OCI-LY7 (cell line): ENCODE measurements around the gene MDGA2. TPM values are rescaled to one million over a fixed set of nuclear protein-coding genes. Genes with fewer than 3 reads are reported as not detected.

Source experiments
- BruUV-seq: library from RNA; stranded (reverse); fragments of 400-500 nt; replicated peaks from 2 replicates; lab custom pipeline; 2021; lab: Mats Ljungman, UMichigan
- CTCF ChIA-PET: fragments of 300-600 bp; sonication (Branson Sonifier 250); formaldehyde crosslinking; loops from one replicate; lab custom pipeline; 2022; ENCODE audit warnings: antibody characterized with exemption; ENCODE audit not compliant: unreplicated experiment; lab: Charles Lee
- POLR2A ChIA-PET: fragments of 300-600 bp; sonication (Branson Sonifier 250); formaldehyde crosslinking; loops from one replicate; lab custom pipeline; 2022; ENCODE audit warnings: antibody characterized with exemption; lab: Charles Lee
- DNase-seq: peaks from one replicate; pipeline ENCODE4 v3.0.0-alpha.2; 2015; ENCODE audit warnings: low spot score
- H2AFZ ChIP-seq: fragments of 200-600 bp; sonication (generic), shearing (Covaris generic); 2 replicates; pipeline ENCODE4 v1.6.1; 2014; ENCODE audit warnings: mild to moderate bottlenecking, antibody characterized with exemption, low read length, moderate library complexity
- H3K27ac ChIP-seq: fragments of 200-600 bp; sonication (generic); 2 replicates; pipeline ENCODE4 v1.5.1; 2014; ENCODE audit warnings: mixed run types, low read depth, mild to moderate bottlenecking, moderate library complexity, low read length, inconsistent platforms; ENCODE audit not compliant: poor library complexity, severe bottlenecking
- H3K36me3 ChIP-seq: fragments of 200-600 bp; sonication (generic); 2 replicates; pipeline ENCODE4 v1.6.1; 2014; ENCODE audit warnings: mild to moderate bottlenecking, antibody characterized with exemption, low read length, moderate library complexity, mixed read lengths; ENCODE audit not compliant: insufficient read depth
- H3K4me1 ChIP-seq: fragments of 200-600 bp; sonication (generic); 2 replicates; pipeline ENCODE4 v1.5.1; 2014; ENCODE audit warnings: mild to moderate bottlenecking, low read length; ENCODE audit not compliant: insufficient read depth, poor library complexity, severe bottlenecking
- H3K4me2 ChIP-seq: fragments of 200-600 bp; sonication (generic); 2 replicates; pipeline ENCODE4 v1.6.1; 2014; ENCODE audit warnings: mild to moderate bottlenecking, low read length
- H3K4me3 ChIP-seq: fragments of 200-600 bp; sonication (generic); 2 replicates; pipeline ENCODE4 v1.5.1; 2014; ENCODE audit warnings: mild to moderate bottlenecking, low read depth, low read length; ENCODE audit not compliant: poor library complexity, severe bottlenecking
- H3K79me2 ChIP-seq: fragments of 200-600 bp; sonication (generic); 2 replicates; pipeline ENCODE4 v1.6.1; 2016; ENCODE audit warnings: low read depth, mild to moderate bottlenecking, low read length, moderate library complexity, mixed read lengths; ENCODE audit not compliant: insufficient read depth
- H3K9me2 ChIP-seq: fragments of 200-600 bp; sonication (generic); 2 replicates; pipeline ENCODE4 v1.6.1; 2016; ENCODE audit warnings: mild to moderate bottlenecking, low read length, mixed read lengths; ENCODE audit not compliant: insufficient read depth
- H3K9me3 ChIP-seq: fragments of 200-600 bp; sonication (generic); 2 replicates; pipeline ENCODE4 v1.6.1; 2014; ENCODE audit warnings: mild to moderate bottlenecking, mixed run types, low read length, mixed read lengths
- H4K20me1 ChIP-seq: fragments of 200-600 bp; sonication (generic); 2 replicates; pipeline ENCODE4 v1.6.1; 2014; ENCODE audit warnings: mild to moderate bottlenecking, antibody characterized with exemption, low read length, moderate library complexity, mixed read lengths; ENCODE audit not compliant: insufficient read depth
- EZH2phosphoT487 ChIP-seq: fragments of 200-600 bp; sonication (generic); IDR thresholded peaks from 2 replicates; pipeline ENCODE4 v1.6.1; 2018; ENCODE audit warnings: low read depth, borderline replicate concordance, mild to moderate bottlenecking, mixed run types, antibody characterized with exemption, low read length, moderate library complexity, mixed read lengths
- intact Hi-C: fragments of 100-400 bp; cut with micrococcal nuclease; formaldehyde crosslinking; loops from one replicate; pipeline ENCODE4 v1.10.0; 2022; ENCODE audit not compliant: unreplicated experiment
- total RNA-seq, 2 experiments: library from RNA; depleted of rRNA in 1 of 2; stranded (reverse); fragments of >200 nt in 1 of 2; shearing (Covaris generic) in 1 of 2; gene quantifications; 2 replicates each; pipeline ENCODE4 v1.2.3, GENCODE V29; 2014 to 2022
- TF ChIP-seq, protein P1 (sequence below): fragments of 200-600 bp; sonication (generic); conservative IDR thresholded peaks from 2 replicates; pipeline ENCODE4 v1.5.1; 2014; ENCODE audit warnings: mild to moderate bottlenecking, antibody characterized with exemption, low read length, moderate library complexity, mixed read lengths

Gene MDGA2
- total RNA-seq, 2 experiments from 2014 or later = not detected

DNA sequence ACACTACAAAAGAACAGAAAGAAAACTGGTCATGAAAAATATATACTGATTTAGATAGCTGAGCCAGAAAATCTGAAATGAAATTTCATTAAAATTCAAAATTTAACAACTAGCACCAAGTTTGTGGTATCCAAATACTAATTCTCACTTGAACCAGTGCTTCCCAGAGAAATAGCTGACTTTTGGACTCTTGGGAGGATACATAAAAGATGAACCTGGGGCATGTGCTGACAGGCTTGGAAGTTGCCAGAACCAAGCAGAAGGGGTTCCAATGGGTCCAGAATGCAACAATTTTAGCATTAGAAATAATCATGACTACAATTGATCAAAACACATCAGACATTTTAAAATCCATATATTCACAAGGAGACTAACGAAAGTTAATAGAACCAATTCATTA lies 175.0 kb downstream of the MDGA2 start:
- TF ChIP-seq, protein P1, sequence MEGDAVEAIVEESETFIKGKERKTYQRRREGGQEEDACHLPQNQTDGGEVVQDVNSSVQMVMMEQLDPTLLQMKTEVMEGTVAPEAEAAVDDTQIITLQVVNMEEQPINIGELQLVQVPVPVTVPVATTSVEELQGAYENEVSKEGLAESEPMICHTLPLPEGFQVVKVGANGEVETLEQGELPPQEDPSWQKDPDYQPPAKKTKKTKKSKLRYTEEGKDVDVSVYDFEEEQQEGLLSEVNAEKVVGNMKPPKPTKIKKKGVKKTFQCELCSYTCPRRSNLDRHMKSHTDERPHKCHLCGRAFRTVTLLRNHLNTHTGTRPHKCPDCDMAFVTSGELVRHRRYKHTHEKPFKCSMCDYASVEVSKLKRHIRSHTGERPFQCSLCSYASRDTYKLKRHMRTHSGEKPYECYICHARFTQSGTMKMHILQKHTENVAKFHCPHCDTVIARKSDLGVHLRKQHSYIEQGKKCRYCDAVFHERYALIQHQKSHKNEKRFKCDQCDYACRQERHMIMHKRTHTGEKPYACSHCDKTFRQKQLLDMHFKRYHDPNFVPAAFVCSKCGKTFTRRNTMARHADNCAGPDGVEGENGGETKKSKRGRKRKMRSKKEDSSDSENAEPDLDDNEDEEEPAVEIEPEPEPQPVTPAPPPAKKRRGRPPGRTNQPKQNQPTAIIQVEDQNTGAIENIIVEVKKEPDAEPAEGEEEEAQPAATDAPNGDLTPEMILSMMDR = no peak
- TF ChIP-seq EZH2phosphoT487 = no peak
- no peaks in the 10 kb centered on the region for H3K36me3 ChIP-seq
- ChIA-PET CTCF (no interaction called here), POLR2A (no interaction called here)
- H3K4me1 ChIP-seq = no peaks in the 10 kb centered on the region
- H3K9me3 ChIP-seq = no peaks in the 10 kb centered on the region
- intact Hi-C loops = no loop called here
- no peak overlapping the region for H3K4me3 ChIP-seq
- H2AFZ ChIP-seq = no peak overlapping the region
- no peak overlapping the region for H3K27ac ChIP-seq
- no peaks in the 10 kb centered on the region for H4K20me1 ChIP-seq
- no TSS peak for BruUV-seq
- no peak for DNase-seq
- H3K4me2 ChIP-seq = no peak overlapping the region
- H3K9me2 ChIP-seq = no peaks in the 10 kb centered on the region
- H3K79me2 ChIP-seq = no peaks in the 10 kb centered on the region

DNA sequence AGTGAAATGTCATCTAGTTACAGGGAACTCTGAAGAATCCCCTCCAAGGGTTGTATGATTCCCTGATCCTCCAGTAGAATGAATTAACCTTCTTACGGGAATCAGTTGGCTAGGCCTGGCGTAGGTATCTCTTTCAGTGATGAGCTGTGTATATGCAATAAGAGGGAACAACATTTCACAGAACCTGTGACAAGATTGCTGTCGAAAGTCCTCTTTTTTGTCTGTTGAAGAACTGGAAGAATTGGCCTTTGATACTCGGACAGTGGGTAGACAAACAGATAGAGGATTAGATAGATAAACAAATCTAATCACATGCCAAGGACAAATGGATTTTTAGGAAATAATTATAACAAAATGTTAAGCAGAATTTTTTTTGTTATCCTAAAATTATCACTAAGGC lies 184.6 kb downstream of the MDGA2 start:
- BruUV-seq = no TSS peak
- Histone ChIP-seq H3K79me2 (no peaks in the 10 kb centered on the region), H2AFZ (no peak overlapping the region), H3K27ac (no peak overlapping the region), H3K4me1 (no peaks in the 10 kb centered on the region), H3K4me2 (no peak overlapping the region), H4K20me1 (no peaks in the 10 kb centered on the region), H3K36me3 (no peaks in the 10 kb centered on the region), H3K9me2 (no peaks in the 10 kb centered on the region), H3K4me3 (no peak overlapping the region), H3K9me3 (no peaks in the 10 kb centered on the region)
- POLR2A ChIA-PET = no interaction called here
- CTCF ChIA-PET = no interaction called here
- intact Hi-C loops = no loop called here
- no peak for DNase-seq
- TF ChIP-seq EZH2phosphoT487 = no peak
- TF ChIP-seq, protein P1 = no peak

DNA sequence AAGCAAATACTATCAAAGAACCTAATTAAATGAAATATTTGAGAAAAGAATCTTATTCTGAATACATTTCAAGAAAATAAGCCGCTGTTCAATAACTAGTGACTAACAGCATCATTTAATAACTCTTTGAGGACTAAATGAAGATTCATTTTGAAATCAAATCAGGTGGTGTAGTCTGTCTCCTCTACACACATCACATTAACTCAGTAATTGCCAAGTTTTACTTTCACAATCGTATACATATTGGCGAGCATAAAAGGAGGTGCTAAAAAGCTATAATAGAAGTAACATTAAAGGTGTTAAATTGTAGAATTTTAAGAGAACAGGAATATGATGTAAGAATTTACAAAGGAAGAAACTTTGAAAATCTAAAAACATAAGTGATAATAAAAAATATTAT lies 185.1 kb downstream of the MDGA2 start:
- Histone ChIP-seq H3K36me3 (no peaks in the 10 kb centered on the region), H3K79me2 (no peaks in the 10 kb centered on the region), H3K4me1 (no peaks in the 10 kb centered on the region), H4K20me1 (no peaks in the 10 kb centered on the region), H3K9me2 (no peaks in the 10 kb centered on the region), H2AFZ (no peak overlapping the region), H3K4me3 (no peak overlapping the region), H3K27ac (no peak overlapping the region), H3K4me2 (no peak overlapping the region), H3K9me3 (no peaks in the 10 kb centered on the region)
- CTCF ChIA-PET = no interaction called here
- TF ChIP-seq, protein P1 = no peak
- TF ChIP-seq EZH2phosphoT487 = no peak
- DNase-seq = no peak
- intact Hi-C loops = no loop called here
- POLR2A ChIA-PET = no interaction called here
- no TSS peak for BruUV-seq
